Stimulated activated CD8-positive, alpha-beta memory T cell treated with anti-CD3 and anti-CD28 coated beads, Interleukin-4, amount 100 ng/mL, for 1 hour (primary cell): ENCODE results near the gene PTPN1.
"Not testable (repeated sequence)": the region's sequence is repeated elsewhere in the genome, so short reads cannot be mapped to it uniquely, and the experiment has no call there.

Experiments
- DNase-seq, 2 donors: peaks; one replicate each; pipeline ENCODE4 v3.0.0-alpha.2; 2020; ENCODE audit warnings: low read depth in 2 of 2, low spot score in 1 of 2

PTPN1 gene

GRCh38 chr20:50527068-50527605 lies 17.0 kb downstream of the PTPN1 start:
- DNase-seq, result no peak

- no peak for DNase-seq
Measured at GRCh38 chr20:50528129-50528528, 17.9 kb downstream of the PTPN1 start.

GRCh38 chr20:50528804-50529351 lies 18.7 kb downstream of the PTPN1 start:
- no peak for DNase-seq

- DNase-seq, result no peak
Measured at GRCh38 chr20:50532221-50532620, 22.0 kb downstream of the PTPN1 start.

- DNase-seq, result no peak
Measured at GRCh38 chr20:50533061-50533460, 22.9 kb downstream of the PTPN1 start.

GRCh38 chr20:50533464-50533863 lies 23.3 kb downstream of the PTPN1 start:
- no peak for DNase-seq

GRCh38 chr20:50534567-50534966 lies 24.4 kb downstream of the PTPN1 start:
- DNase-seq, result no peak

- no peak for DNase-seq
Measured at GRCh38 chr20:50535162-50535561, 25.0 kb downstream of the PTPN1 start.

- DNase-seq, result no peak
Measured at GRCh38 chr20:50536333-50536732, 26.1 kb downstream of the PTPN1 start.

- DNase-seq, result no peak
Measured at GRCh38 chr20:50537546-50538201, 27.5 kb downstream of the PTPN1 start.

- no peak for DNase-seq
Measured at GRCh38 chr20:50538276-50538675, 28.1 kb downstream of the PTPN1 start.

- not testable (repeated sequence) for DNase-seq
Measured at GRCh38 chr20:50539798-50540197, 29.6 kb downstream of the PTPN1 start.

- no peak for DNase-seq
Measured at GRCh38 chr20:50540620-50541605, 30.7 kb downstream of the PTPN1 start.

GRCh38 chr20:50541606-50542041 lies 31.4 kb downstream of the PTPN1 start:
- DNase-seq, result no peak

- DNase-seq, result no peak
Measured at GRCh38 chr20:50543326-50543725, 33.1 kb downstream of the PTPN1 start.

- no peak for DNase-seq
Measured at GRCh38 chr20:50545126-50545525, 34.9 kb downstream of the PTPN1 start.

- no peak for DNase-seq
Measured at GRCh38 chr20:50546729-50547314, 36.6 kb downstream of the PTPN1 start.

- DNase-seq, result no peak
Measured at GRCh38 chr20:50547964-50548363, 37.8 kb downstream of the PTPN1 start.

GRCh38 chr20:50548396-50548795 lies 38.2 kb downstream of the PTPN1 start:
- DNase-seq, result no peak

GRCh38 chr20:50550531-50550930 lies 40.3 kb downstream of the PTPN1 start:
- no peak for DNase-seq

GRCh38 chr20:50551288-50551687 lies 41.1 kb downstream of the PTPN1 start:
- no peak for DNase-seq
